C4-2B (cell line): ENCODE measurements around the gene CCDC69.

Experiments used
- CTCF ChIP-seq: fragments of 450-650 bp; conservative IDR thresholded peaks from 2 replicates; pipeline ENCODE4 v1.5.1; 2017; ENCODE audit warnings: mild to moderate bottlenecking
- ZFX ChIP-seq: fragments of 450-650 bp; IDR thresholded peaks from 2 replicates; pipeline ENCODE4 v1.6.1; 2017

GRCh38 chr5:151253605-151253950, 29.7 kb upstream of the CCDC69 start:
- TF ChIP-seq CTCF, result no peak
- TF ChIP-seq ZFX, result no peak
